Measurements from ENCODE around the gene MRPL4. TPM values are rescaled to one million over a fixed set of nuclear protein-coding genes. Genes with fewer than 3 reads are reported as not detected.

MRPL4 gene
- total RNA-seq, 1 donor from 2014 or later: 77.0 TPM

DNA sequence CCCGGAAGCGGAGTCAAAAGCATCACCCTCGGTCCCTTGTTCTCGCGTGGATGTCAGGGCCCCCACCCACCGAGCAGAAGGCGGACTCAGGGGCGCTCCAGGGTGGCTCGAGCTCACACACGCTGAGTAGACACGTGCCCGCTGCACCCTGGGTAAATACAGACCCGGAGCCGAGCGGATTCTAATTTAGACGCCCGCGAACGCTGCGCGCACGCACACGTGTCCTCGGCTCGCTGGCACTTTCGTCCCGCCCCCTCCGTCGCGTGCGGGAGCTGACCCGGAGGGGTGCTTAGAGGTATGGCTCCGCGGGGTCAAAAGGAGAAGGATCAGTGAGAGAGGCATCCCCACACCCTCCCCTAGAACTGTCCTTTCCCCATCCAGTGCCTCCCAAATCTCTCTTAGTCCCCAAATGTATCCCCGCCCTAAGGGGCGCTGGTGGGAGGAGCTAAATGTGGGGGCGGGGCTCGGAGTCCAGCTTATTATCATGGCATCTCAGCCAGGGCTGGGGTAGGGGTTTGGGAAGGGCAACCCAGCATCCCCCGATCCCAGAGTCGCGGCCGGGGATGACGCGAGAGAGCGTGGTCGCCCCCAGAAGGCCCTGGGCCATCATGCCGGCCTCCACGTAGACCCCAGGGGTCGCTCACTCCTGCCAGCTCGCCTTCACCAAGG lies 37.3 kb downstream of the MRPL4 start:
- H3K9me3 ChIP-seq (replicated peaks): no peaks in the 10 kb centered on the region
- no peak overlapping the region for H3K27ac ChIP-seq (replicated peaks)
- peaks cover 76% of the 10 kb centered on the region for H3K27me3 ChIP-seq (ENCODE audit: low read depth)
- H3K4me1 ChIP-seq: peaks cover 85% of the 10 kb centered on the region
- H3K36me3 ChIP-seq: peaks cover 15% of the 10 kb centered on the region
- intact Hi-C loops (cut with micrococcal nuclease): no loop called here
- TF ChIP-seq, protein P1, sequence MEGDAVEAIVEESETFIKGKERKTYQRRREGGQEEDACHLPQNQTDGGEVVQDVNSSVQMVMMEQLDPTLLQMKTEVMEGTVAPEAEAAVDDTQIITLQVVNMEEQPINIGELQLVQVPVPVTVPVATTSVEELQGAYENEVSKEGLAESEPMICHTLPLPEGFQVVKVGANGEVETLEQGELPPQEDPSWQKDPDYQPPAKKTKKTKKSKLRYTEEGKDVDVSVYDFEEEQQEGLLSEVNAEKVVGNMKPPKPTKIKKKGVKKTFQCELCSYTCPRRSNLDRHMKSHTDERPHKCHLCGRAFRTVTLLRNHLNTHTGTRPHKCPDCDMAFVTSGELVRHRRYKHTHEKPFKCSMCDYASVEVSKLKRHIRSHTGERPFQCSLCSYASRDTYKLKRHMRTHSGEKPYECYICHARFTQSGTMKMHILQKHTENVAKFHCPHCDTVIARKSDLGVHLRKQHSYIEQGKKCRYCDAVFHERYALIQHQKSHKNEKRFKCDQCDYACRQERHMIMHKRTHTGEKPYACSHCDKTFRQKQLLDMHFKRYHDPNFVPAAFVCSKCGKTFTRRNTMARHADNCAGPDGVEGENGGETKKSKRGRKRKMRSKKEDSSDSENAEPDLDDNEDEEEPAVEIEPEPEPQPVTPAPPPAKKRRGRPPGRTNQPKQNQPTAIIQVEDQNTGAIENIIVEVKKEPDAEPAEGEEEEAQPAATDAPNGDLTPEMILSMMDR (IDR thresholded peaks at IDR 0.05; ENCODE audit: borderline replicate concordance): no peak
- peak overlapping the region; percentile 67 for H3K4me3 ChIP-seq
- no peak for DNase-seq

- H3K27me3 ChIP-seq (ENCODE audit: low read depth): peaks cover 82% of the 10 kb centered on the region
- peak within 1 kb of the TSS; percentile 67 for H3K4me3 ChIP-seq
- peaks cover 9% of the 10 kb centered on the region for H3K36me3 ChIP-seq
- H3K9me3 ChIP-seq (replicated peaks): no peaks in the 10 kb centered on the region
- peaks cover 84% of the 10 kb centered on the region for H3K4me1 ChIP-seq
- no peak within 1 kb of the TSS for H3K27ac ChIP-seq (replicated peaks)
- intact Hi-C loops (cut with micrococcal nuclease): no loop called here
- TF ChIP-seq, protein P1 (IDR thresholded peaks at IDR 0.05; ENCODE audit: borderline replicate concordance): no peak
- no peak for DNase-seq
Measured at GRCh38 chr19:10289836-10290356, 37.9 kb downstream of the MRPL4 start, which contains the start of gene ICAM5. Gene ICAM5, plus strand, starts transcription at chr19:10289952. Its CDS starts 92 bp downstream, at chr19:10290044.

GRCh38 chr19:10290357-10290875 lies 38.4 kb downstream of the MRPL4 start:
- Histone ChIP-seq H3K36me3 (peaks cover 4% of the 10 kb centered on the region), H3K4me1 (peaks cover 84% of the 10 kb centered on the region), H3K27ac (replicated peaks) (no peak overlapping the region), H3K9me3 (replicated peaks) (no peaks in the 10 kb centered on the region), H3K27me3 (ENCODE audit: low read depth) (peaks cover 87% of the 10 kb centered on the region), H3K4me3 (peak overlapping the region; percentile 67)
- intact Hi-C loops (cut with micrococcal nuclease): no loop called here
- TF ChIP-seq, protein P1 (IDR thresholded peaks at IDR 0.05; ENCODE audit: borderline replicate concordance): no peak
- DNase-seq: no peak

DNA sequence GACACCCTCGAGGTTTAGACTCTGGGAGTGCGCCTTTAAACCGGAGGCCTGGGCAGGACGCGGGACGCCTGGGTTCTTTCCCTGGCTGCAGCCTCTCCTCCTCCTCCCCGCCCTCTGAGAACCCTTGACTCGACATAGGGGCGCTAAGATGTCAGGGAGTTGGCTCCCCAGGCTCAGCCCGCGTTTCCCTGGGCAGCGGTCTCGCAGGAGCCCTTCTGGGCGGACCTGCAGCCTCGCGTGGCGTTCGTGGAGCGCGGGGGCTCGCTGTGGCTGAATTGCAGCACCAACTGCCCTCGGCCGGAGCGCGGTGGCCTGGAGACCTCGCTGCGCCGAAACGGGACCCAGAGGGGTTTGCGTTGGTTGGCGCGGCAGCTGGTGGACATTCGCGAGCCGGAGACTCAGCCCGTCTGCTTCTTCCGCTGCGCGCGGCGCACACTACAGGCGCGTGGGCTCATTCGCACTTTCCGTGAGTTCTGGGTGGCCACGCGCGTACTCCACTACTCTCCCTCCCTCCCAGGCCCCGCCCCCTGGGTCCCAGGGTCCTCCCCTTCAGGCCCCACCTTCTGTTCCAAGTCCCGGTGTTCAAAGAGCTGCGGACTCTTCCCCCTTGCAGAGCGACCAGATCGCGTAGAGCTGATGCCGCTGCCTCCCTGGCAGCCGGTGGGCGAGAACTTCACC lies 39.0 kb downstream of the MRPL4 start:
- DNase-seq: peak; percentile 72
- peak overlapping the region; percentile 67 for H3K4me3 ChIP-seq
- no peak overlapping the region for H3K27ac ChIP-seq (replicated peaks)
- no peaks in the 10 kb centered on the region for H3K9me3 ChIP-seq (replicated peaks)
- peaks cover 93% of the 10 kb centered on the region for H3K27me3 ChIP-seq (ENCODE audit: low read depth)
- intact Hi-C loops (cut with micrococcal nuclease): no loop called here
- H3K4me1 ChIP-seq: peaks cover 84% of the 10 kb centered on the region
- TF ChIP-seq, protein P1 (IDR thresholded peaks at IDR 0.05; ENCODE audit: borderline replicate concordance): no peak
- H3K36me3 ChIP-seq: no peaks in the 10 kb centered on the region

DNA sequence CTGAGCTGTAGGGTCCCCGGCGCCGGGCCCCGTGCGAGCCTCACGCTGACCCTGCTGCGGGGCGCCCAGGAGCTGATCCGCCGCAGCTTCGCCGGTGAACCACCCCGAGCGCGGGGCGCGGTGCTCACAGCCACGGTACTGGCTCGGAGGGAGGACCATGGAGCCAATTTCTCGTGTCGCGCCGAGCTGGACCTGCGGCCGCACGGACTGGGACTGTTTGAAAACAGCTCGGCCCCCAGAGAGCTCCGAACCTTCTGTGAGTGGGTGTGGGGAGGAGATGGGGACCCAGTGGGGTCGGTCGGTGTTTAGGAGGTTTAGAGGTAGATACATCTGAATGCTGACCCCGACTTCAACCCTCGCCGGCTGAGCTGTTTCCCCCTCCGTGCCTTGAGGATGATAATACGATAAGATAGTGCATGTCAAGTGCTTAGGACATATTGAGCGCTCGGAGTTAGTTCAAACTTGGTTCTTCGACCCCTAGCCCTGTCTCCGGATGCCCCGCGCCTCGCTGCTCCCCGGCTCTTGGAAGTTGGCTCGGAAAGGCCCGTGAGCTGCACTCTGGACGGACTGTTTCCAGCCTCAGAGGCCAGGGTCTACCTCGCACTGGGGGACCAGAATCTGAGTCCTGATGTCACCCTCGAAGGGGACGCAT lies 39.7 kb downstream of the MRPL4 start:
- H3K9me3 ChIP-seq (replicated peaks): no peaks in the 10 kb centered on the region
- peaks cover 80% of the 10 kb centered on the region for H3K4me1 ChIP-seq
- intact Hi-C loops (cut with micrococcal nuclease): no loop called here
- peaks cover 100% of the 10 kb centered on the region for H3K27me3 ChIP-seq (ENCODE audit: low read depth)
- no peak overlapping the region for H3K27ac ChIP-seq (replicated peaks)
- no peak for DNase-seq
- peak overlapping the region; percentile 67 for H3K4me3 ChIP-seq
- TF ChIP-seq, protein P1 (IDR thresholded peaks at IDR 0.05; ENCODE audit: borderline replicate concordance): no peak
- no peaks in the 10 kb centered on the region for H3K36me3 ChIP-seq
